IPS DF 6.9 (cell line): Measurements from ENCODE around the gene PCDHB5.
A peak's percentile ranks its signal among the peaks of the same experiment; 100 is the strongest.
"Not testable (repeated sequence)": the region's sequence is repeated elsewhere in the genome, so short reads cannot be mapped to it uniquely, and the experiment has no call there.

ENCODE experiments used
- DNase-seq: peaks from one replicate; pipeline ENCODE4 v3.0.0-alpha.2; 2013; ENCODE audit warnings: low read depth, low spot score
- H3K27ac ChIP-seq: one replicate; pipeline ENCODE4 v1.5.1; 2013; ENCODE audit warnings: low read length, control low read depth
- H3K27me3 ChIP-seq: 2 replicates; pipeline ENCODE4 v1.6.1; 2013; ENCODE audit warnings: mild to moderate bottlenecking, low read length; ENCODE audit not compliant: control insufficient read depth, insufficient read depth
- H3K36me3 ChIP-seq: 2 replicates; pipeline ENCODE4 v1.6.1; 2013; ENCODE audit warnings: low read length; ENCODE audit not compliant: control insufficient read depth, insufficient read depth
- H3K4me1 ChIP-seq: 2 replicates; pipeline ENCODE4 v1.6.1; 2013; ENCODE audit warnings: low read length; ENCODE audit not compliant: control insufficient read depth, insufficient read depth
- H3K4me3 ChIP-seq: 2 replicates; pipeline ENCODE4 v1.5.1; 2013; ENCODE audit warnings: mild to moderate bottlenecking, low read length
- H3K9me3 ChIP-seq: 2 replicates; pipeline ENCODE4 v1.6.1; 2013; ENCODE audit warnings: low read length, inconsistent platforms; ENCODE audit not compliant: control insufficient read depth, insufficient read depth
- WGBS: extraction: QIAGEN DNeasy Blood & Tissue Kit; methylation state at CpG from one replicate; pipeline ENCODE4 v1.1.7; 2013; ENCODE audit warnings: mixed read lengths, missing lambda C conversion rate; ENCODE audit not compliant: insufficient read length, insufficient coverage; 5-methylcytosine and 5-hydroxymethylcytosine counted together

Gene PCDHB5

DNA sequence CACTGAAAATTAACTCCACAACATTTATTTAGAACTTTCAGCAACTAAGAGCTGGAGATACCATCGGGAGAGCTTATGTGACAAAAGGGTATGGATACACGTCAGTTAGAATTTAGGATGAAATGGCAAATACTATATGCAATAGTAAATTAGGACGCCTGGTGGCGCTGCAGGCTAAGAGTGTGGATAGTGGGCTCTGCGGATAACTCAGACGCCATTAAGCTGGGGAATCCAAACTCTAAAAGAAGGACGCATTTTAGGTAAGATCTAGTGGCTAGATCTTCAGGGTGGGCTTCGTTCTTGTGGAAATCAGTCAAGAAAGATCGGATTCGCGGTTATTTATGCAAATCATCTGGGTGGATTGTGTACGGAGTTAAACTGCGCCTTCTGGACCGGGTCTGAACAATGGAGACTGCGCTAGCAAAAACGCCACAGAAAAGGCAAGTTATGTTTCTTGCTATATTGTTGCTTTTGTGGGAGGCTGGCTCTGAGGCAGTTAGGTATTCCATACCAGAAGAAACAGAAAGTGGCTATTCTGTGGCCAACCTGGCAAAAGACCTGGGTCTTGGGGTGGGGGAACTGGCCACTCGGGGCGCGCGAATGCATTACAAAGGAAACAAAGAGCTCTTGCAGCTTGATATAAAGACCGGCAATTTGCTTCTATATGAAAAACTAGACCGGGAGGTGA is at the start of gene PCDHB5:
Gene PCDHB5 (plus strand): TSS at position 177 of the 688 bp plus-strand sequence. CDS start 229 bp downstream, at position 406.
- H3K4me3 ChIP-seq, result no peak within 1 kb of the TSS
- no CpG with 5 or more reads among the region's 22 CpGs for WGBS
- H3K9me3 ChIP-seq, result no peaks in the 10 kb centered on the region
- no peaks in the 10 kb centered on the region for H3K4me1 ChIP-seq
- no peaks in the 10 kb centered on the region for H3K36me3 ChIP-seq
- H3K27me3 ChIP-seq, result no peaks in the 10 kb centered on the region
- no peak within 1 kb of the TSS for H3K27ac ChIP-seq
- DNase-seq, result no peak

DNA sequence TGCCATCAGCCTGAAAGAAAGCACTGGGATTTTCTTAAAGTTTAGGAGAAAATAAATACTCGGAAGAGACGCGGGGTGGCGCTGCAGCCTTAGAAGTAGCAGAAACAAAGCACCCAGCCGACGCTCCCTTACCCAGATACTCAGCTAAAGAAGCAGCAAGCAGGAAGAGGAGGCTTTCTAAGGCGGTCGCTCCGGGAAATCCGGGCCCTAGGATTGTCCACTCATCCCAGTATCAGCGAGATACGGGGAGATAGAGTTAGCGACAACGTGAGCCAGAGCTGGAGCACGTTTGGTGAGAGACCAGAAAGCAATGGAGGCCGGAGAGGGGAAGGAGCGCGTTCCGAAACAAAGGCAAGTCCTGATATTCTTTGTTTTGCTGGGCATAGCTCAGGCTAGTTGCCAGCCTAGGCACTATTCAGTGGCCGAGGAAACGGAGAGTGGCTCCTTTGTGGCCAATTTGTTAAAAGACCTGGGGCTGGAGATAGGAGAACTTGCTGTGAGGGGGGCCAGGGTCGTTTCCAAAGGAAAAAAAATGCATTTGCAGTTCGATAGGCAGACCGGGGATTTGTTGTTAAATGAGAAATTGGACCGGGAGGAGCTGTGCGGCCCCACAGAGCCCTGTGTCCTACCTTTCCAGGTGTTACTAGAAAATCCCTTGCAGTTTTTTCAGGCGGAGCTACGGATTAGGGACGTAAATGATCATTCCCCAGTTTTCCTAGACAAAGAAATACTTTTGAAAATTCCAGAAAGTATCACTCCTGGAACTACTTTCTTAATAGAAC is 40.3 kb upstream of the PCDHB5 start, which contains the start of gene PCDHB2:
Gene PCDHB2 (plus strand): TSS at position 135 of the 782 bp plus-strand sequence. CDS start 176 bp downstream, at position 311.
- peak; percentile 84 for DNase-seq
- H3K4me3 ChIP-seq, result peak within 1 kb of the TSS; percentile 67; the same call in 1 of the 2 replicates

DNA sequence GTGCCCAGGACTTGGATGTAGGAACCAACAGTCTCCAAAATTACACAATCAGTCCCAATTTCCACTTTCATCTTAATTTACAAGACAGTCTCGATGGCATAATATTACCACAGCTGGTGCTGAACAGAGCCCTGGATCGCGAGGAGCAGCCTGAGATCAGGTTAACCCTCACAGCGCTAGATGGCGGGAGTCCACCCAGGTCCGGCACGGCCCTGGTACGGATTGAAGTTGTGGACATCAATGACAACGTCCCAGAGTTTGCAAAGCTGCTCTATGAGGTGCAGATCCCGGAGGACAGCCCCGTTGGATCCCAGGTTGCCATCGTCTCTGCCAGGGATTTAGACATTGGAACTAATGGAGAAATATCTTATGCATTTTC is 39.8 kb upstream of the PCDHB5 start:
- H3K4me3 ChIP-seq, result peak overlapping the region; percentile 67; the same call in 1 of the 2 replicates

More for the DNA sequence above, 40.3 kb upstream of the PCDHB5 start, which contains the start of gene PCDHB2:
- H3K9me3 ChIP-seq, result no peaks in the 10 kb centered on the region
- WGBS, result no CpG with 5 or more reads among the region's 29 CpGs
- H3K27ac ChIP-seq, result no peak within 1 kb of the TSS
- no peaks in the 10 kb centered on the region for H3K4me1 ChIP-seq
- no peaks in the 10 kb centered on the region for H3K27me3 ChIP-seq
- H3K36me3 ChIP-seq, result no peaks in the 10 kb centered on the region

DNA sequence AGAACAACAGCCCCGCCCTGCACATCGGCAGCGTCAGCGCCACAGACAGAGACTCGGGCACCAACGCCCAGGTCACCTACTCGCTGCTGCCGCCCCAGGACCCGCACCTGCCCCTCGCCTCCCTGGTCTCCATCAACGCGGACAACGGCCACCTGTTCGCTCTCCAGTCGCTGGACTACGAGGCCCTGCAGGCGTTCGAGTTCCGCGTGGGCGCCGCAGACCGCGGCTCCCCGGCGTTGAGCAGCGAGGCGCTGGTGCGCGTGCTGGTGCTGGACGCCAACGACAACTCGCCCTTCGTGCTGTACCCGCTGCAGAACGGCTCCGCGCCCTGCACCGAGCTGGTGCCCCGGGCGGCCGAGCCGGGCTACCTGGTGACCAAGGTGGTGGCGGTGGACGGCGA is 38.8 kb upstream of the PCDHB5 start:
- not testable (repeated sequence) for H3K9me3 ChIP-seq, DNase-seq, H3K4me1 ChIP-seq, H3K27me3 ChIP-seq, H3K27ac ChIP-seq, H3K4me3 ChIP-seq, H3K36me3 ChIP-seq
- no CpG with 5 or more reads among the region's 46 CpGs for WGBS

More for the DNA sequence above, 39.8 kb upstream of the PCDHB5 start:
- Histone ChIP-seq H3K9me3 (no peaks in the 10 kb centered on the region), H3K4me1 (no peaks in the 10 kb centered on the region), H3K36me3 (no peaks in the 10 kb centered on the region), H3K27me3 (no peaks in the 10 kb centered on the region), H3K27ac (no peak overlapping the region)
- DNase-seq, result no peak
- WGBS, result no CpG with 5 or more reads among the region's 12 CpGs

DNA sequence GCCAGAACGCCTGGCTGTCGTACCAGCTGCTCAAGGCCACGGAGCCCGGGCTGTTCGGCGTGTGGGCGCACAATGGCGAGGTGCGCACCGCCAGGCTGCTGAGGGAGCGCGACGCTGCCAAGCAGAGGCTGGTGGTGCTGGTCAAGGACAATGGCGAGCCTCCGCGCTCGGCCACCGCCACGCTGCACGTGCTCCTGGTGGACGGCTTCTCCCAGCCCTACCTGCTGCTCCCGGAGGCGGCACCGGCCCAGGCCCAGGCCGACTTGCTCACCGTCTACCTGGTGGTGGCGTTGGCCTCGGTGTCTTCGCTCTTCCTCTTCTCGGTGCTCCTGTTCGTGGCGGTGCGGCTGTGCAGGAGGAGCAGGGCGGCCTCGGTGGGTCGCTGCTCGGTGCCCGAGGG is 38.4 kb upstream of the PCDHB5 start:
- H3K27ac ChIP-seq, H3K36me3 ChIP-seq, H3K4me1 ChIP-seq, DNase-seq, H3K9me3 ChIP-seq, H3K27me3 ChIP-seq, H3K4me3 ChIP-seq: not testable (repeated sequence)
- no CpG with 5 or more reads among the region's 38 CpGs for WGBS

DNA sequence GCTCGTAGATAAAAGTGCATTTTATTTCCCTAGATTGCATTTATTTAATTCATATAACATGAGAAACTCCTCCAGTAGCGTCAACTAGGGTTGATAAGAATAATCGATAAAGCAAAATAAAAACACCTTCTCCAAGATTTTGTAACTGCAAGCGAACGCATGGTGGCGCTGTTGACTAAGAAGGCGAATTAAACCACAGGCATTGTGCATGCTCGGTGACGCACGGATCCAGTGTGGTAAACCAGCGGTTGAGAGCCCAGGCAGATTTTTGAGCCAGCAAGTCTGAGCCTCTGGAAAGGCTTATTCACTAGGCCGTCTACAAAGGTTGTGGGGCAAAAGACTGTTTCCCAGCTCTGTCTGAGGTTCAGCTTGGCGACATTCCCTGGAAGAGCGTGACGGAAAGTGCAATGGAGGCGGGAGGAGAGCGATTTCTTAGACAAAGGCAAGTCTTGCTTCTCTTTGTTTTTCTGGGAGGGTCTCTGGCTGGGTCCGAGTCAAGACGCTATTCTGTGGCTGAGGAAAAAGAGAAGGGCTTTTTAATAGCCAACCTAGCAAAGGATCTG is 34.7 kb upstream of the PCDHB5 start, which contains the start of gene PCDHB3:
Gene PCDHB3 (plus strand): TSS at position 231 of the 563 bp plus-strand sequence. CDS start 177 bp downstream, at position 408.
- no peak within 1 kb of the TSS for H3K27ac ChIP-seq
- no peaks in the 10 kb centered on the region for H3K9me3 ChIP-seq
- H3K4me1 ChIP-seq, result no peaks in the 10 kb centered on the region
- no peaks in the 10 kb centered on the region for H3K36me3 ChIP-seq
- no CpG with 5 or more reads among the region's 19 CpGs for WGBS
- no peaks in the 10 kb centered on the region for H3K27me3 ChIP-seq
- no peak within 1 kb of the TSS for H3K4me3 ChIP-seq
- peak; percentile 86 for DNase-seq

DNA sequence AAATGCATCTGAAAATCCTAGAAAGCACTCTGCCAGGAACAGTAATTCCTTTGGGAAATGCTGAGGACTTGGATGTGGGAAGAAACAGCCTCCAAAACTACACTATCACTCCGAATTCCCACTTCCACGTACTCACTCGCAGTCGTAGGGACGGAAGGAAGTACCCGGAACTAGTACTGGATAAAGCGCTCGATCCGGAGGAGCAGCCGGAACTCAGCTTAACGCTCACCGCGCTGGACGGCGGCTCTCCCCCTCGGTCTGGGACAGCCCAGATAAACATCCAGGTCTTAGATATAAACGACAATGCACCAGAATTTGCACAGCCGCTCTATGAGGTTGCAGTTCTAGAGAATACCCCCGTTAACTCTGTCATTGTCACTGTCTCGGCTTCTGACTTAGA is 33.9 kb upstream of the PCDHB5 start:
- Histone ChIP-seq H3K27me3 (no peaks in the 10 kb centered on the region), H3K27ac (no peak overlapping the region), H3K4me1 (no peaks in the 10 kb centered on the region), H3K36me3 (no peaks in the 10 kb centered on the region), H3K4me3 (no peak overlapping the region), H3K9me3 (no peaks in the 10 kb centered on the region)
- DNase-seq, result no peak
- no CpG with 5 or more reads among the region's 20 CpGs for WGBS

DNA sequence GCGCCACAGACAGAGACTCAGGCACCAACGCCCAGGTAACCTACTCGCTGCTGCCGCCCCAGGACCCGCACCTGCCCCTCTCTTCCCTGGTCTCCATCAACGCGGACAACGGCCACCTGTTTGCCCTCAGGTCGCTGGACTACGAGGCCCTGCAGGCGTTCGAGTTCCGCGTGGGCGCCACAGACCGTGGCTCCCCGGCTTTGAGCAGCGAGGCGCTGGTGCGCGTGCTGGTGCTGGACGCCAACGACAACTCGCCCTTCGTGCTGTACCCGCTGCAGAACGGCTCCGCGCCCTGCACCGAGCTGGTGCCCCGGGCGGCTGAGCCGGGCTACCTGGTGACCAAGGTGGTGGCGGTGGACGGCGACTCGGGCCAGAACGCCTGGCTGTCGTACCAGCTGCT is 32.9 kb upstream of the PCDHB5 start:
- not testable (repeated sequence) for DNase-seq, H3K4me3 ChIP-seq, H3K4me1 ChIP-seq, H3K27ac ChIP-seq, H3K27me3 ChIP-seq, H3K9me3 ChIP-seq, H3K36me3 ChIP-seq
- WGBS, result no CpG with 5 or more reads among the region's 39 CpGs

DNA sequence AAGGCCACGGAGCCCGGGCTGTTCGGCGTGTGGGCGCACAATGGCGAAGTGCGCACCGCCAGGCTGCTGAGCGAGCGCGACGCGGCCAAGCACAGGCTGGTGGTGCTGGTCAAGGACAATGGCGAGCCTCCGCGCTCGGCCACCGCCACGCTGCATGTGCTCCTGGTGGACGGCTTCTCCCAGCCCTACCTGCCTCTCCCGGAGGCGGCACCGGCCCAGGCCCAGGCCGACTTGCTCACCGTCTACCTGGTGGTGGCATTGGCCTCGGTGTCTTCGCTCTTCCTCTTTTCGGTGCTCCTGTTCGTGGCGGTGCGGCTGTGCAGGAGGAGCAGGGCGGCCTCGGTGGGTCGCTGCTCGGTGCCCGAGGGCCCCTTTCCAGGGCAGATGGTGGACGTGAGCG is 32.5 kb upstream of the PCDHB5 start:
- DNase-seq, H3K27ac ChIP-seq, H3K4me3 ChIP-seq, H3K36me3 ChIP-seq, H3K4me1 ChIP-seq, H3K9me3 ChIP-seq, H3K27me3 ChIP-seq: not testable (repeated sequence)
- no CpG with 5 or more reads among the region's 38 CpGs for WGBS

DNA sequence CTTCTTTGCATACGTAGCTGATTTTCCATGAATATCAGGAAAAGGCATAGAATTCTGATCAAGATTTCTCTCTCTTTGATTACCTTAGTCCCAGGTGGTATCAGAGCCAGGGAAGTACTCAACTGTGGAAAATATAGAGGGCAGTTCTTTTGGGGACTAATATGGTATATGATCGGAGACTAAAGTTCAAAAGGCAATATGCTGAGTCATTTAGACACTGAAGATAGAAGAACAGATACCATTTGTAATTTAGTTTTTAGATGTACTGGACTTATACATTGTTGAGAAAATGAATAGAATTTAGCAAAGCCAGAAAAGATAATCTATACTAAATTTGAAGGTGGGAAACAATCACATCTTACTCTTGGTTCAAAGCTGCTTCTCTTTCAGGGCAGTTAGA is 29.7 kb upstream of the PCDHB5 start:
- no peaks in the 10 kb centered on the region for H3K4me1 ChIP-seq
- H3K27me3 ChIP-seq, result no peaks in the 10 kb centered on the region
- H3K36me3 ChIP-seq, result no peaks in the 10 kb centered on the region
- H3K4me3 ChIP-seq, result no peak overlapping the region
- no CpG with 5 or more reads among the region's 2 CpGs for WGBS
- no peaks in the 10 kb centered on the region for H3K9me3 ChIP-seq
- no peak for DNase-seq
- no peak overlapping the region for H3K27ac ChIP-seq
